Breast epithelium (tissue), 3 donors: Measurements from ENCODE around the gene CNTNAP2.

ENCODE experiments used
- POLR2A ChIP-seq: fragments of 450-650 bp; IDR thresholded peaks from one replicate; pipeline ENCODE4 v1.6.1; 2016; ENCODE audit warnings: antibody characterized with exemption, mild to moderate bottlenecking, moderate library complexity
- TF ChIP-seq, protein P1 (sequence below), 3 donors: fragments of 450-650 bp; IDR thresholded peaks; one replicate each; pipeline ENCODE4 v1.5.1; 2016 to 2017; ENCODE audit warnings: antibody characterized with exemption in 3 of 3, mild to moderate bottlenecking in 3 of 3, moderate library complexity in 3 of 3

GRCh38 chr7:147777309-147777708, 1660.7 kb downstream of the CNTNAP2 start:
- TF ChIP-seq, protein P1, sequence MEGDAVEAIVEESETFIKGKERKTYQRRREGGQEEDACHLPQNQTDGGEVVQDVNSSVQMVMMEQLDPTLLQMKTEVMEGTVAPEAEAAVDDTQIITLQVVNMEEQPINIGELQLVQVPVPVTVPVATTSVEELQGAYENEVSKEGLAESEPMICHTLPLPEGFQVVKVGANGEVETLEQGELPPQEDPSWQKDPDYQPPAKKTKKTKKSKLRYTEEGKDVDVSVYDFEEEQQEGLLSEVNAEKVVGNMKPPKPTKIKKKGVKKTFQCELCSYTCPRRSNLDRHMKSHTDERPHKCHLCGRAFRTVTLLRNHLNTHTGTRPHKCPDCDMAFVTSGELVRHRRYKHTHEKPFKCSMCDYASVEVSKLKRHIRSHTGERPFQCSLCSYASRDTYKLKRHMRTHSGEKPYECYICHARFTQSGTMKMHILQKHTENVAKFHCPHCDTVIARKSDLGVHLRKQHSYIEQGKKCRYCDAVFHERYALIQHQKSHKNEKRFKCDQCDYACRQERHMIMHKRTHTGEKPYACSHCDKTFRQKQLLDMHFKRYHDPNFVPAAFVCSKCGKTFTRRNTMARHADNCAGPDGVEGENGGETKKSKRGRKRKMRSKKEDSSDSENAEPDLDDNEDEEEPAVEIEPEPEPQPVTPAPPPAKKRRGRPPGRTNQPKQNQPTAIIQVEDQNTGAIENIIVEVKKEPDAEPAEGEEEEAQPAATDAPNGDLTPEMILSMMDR (IDR thresholded peaks at IDR 0.05), result no peak
- no peak for TF ChIP-seq POLR2A
